SK-MEL-5 (cell line): ENCODE results near the gene SPA17. TPM values are rescaled to one million over a fixed set of nuclear protein-coding genes. Genes with fewer than 3 reads are reported as not detected.

Experiments
- DNase-seq: peaks from one replicate; pipeline ENCODE4 v3.0.0-alpha.2; 2016; ENCODE audit warnings: low read depth, low spot score
- in situ Hi-C: cut with HindIII; loops from 2 replicates; pipeline ENCODE4 v1.10.0; 2016; ENCODE audit warnings: low sequenced_read_pairs, high pct_unique_total_duplicates, low pct_unique_long_range_greater_than_20kb
- total RNA-seq: library from RNA; depleted of rRNA; stranded (reverse); fragments of >200 nt; shearing (Covaris generic); gene quantifications from 2 replicates; pipeline ENCODE4 v1.2.3, GENCODE V29; 2014

Gene SPA17
- total RNA-seq, 1 experiment from 2014 or later, result 7.9 TPM

GRCh38 chr11:124657904-124658303 lies 15.8 kb upstream of the SPA17 start:
- in situ Hi-C loops, result no loop called here
- no peak for DNase-seq

DNA sequence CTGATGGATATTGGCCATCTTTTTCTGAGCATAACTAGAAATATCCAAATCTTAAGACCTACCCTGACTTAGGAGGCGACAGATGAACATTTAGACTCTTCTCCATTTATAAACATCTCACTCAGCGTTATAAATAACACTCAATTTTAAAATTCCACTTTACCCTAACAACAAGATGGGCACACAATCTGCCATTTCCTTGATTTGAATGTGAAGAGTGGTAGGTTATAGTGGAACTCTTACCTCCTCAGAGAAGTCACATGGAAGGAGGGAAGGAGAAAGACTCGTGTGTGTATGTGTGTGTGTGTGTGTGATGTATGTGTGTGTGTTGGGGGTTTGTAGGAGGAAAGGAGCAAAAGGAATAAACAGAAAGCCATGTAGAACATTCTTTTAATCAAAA lies 15.2 kb upstream of the SPA17 start:
- in situ Hi-C loops, result no loop called here
- DNase-seq, result no peak

DNA sequence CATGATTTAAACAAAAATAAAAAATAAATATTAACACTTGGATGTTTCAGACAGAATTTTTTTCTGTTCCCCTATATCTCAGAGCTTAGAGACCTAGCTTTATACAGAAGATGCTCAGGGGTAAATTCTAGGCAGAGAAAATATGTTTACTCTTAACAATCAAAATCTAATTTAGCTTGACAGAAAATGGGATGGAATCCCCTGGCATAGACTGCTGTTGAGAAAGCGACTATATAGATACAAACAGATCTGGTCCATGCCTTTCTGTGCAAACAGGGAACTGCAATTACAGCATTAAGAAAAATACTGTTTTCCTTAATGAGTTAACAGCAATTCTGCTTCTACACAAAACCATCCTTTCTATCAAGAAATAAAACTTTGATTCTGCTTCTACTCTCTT lies 14.7 kb upstream of the SPA17 start:
- in situ Hi-C loops, result no loop called here
- no peak for DNase-seq

- in situ Hi-C loops, result no loop called here
- DNase-seq, result no peak
Measured at GRCh38 chr11:124661553-124661952, 12.2 kb upstream of the SPA17 start.

GRCh38 chr11:124662106-124662505 lies 11.6 kb upstream of the SPA17 start:
- DNase-seq, result no peak
- in situ Hi-C loops, result no loop called here

GRCh38 chr11:124663861-124664260 lies 9.8 kb upstream of the SPA17 start:
- no peak for DNase-seq
- in situ Hi-C loops, result no loop called here

GRCh38 chr11:124667601-124668000 lies 6.1 kb upstream of the SPA17 start:
- in situ Hi-C loops, result no loop called here

DNA sequence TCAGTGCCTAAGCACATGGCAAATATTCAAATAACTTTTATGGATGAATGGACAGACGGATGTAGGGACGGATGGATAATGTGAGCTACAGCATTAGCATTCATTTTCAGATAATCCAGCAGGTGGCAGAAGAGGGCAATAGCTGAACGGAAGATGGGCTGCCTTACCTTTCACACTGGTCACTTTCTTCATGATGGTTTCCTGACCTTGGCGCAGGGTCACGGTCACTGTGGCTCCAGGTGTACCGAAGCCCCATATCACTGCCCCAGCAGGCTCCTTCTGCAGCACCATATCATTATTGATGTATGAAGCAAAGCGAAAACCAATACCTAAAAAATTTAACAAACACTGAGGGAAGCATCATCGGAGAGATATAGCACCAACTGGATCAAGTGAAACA lies 4.5 kb upstream of the SPA17 start:
- DNase-seq, result peak; percentile 53
- in situ Hi-C loops, result no loop called here

More at GRCh38 chr11:124667601-124668000, 6.1 kb upstream of the SPA17 start:
- no peak for DNase-seq

DNA sequence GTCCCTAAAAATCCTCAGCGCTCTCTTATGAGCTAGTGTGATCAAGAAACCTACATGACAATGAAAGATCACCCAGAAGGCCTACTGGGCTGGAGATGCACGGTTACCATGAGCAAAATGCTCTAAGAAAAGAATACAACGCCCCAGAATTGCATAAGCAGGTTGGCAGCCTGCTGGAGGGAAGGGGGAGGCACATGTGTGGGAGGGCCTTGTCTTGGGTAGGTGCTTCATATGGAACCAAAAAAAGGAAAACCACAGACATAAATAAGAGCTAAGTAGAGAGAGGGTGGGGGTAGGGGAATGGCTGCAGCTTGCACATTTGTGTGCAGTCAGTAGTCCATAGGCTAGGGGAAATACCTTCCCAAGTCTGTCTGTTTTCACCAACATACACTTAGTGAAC lies 3.0 kb upstream of the SPA17 start:
- DNase-seq, result no peak
- in situ Hi-C loops, result no loop called here

- in situ Hi-C loops, result no loop called here
- DNase-seq, result no peak
Measured at GRCh38 chr11:124672536-124673215, 1.0 kb upstream of the SPA17 start.

- in situ Hi-C loops, result no loop called here
- no peak for DNase-seq
Measured at GRCh38 chr11:124674168-124674517, 439 bp downstream of the SPA17 start.

DNA sequence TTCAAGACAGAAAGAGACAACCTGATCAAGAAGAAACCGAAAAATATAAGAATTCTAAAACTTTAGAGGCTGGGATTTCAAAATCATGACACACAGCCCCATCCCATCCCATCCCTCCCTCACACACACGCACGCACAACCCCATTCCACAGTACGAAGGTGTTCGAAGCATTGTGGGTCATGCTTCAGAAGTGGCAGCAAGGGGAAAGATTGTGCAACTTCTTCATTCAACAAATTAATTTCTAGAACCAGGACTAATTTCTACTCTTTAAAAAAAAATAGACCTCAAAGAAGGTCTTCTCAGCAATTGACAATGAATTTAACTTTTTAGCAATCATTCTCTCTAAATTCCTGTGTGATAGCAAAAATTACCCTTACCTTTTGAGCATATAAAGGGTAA lies 867 bp downstream of the SPA17 start:
- in situ Hi-C loops, result no loop called here

GRCh38 chr11:124676386-124676785 lies 2.7 kb downstream of the SPA17 start:
- DNase-seq, result peak; percentile 3
- in situ Hi-C loops, result no loop called here

More for the DNA sequence above, 867 bp downstream of the SPA17 start:
- DNase-seq, result no peak

GRCh38 chr11:124678416-124678815 lies 4.7 kb downstream of the SPA17 start:
- no peak for DNase-seq
- in situ Hi-C loops, result no loop called here

- no peak for DNase-seq
- in situ Hi-C loops, result no loop called here
Measured at GRCh38 chr11:124681421-124681820, 7.7 kb downstream of the SPA17 start.

DNA sequence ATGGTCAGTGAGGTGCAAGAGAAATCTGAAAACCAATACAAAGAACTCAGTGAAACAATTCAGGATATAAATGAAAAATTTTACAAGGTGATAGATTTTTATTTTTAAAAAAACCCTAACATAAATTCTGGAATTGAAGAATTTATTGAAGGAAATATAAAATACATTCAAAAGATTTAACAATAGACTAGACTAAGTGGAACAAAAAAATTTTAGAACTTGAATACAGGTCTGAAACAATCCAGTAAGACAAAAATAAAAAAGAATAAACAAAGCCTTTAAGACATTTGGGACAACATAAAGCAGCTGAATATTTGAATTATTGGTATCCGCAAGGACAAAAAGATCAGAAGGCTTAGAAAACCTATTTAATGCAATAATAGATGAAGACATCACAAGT lies 8.7 kb downstream of the SPA17 start:
- DNase-seq, result no peak
- in situ Hi-C loops, result no loop called here

DNA sequence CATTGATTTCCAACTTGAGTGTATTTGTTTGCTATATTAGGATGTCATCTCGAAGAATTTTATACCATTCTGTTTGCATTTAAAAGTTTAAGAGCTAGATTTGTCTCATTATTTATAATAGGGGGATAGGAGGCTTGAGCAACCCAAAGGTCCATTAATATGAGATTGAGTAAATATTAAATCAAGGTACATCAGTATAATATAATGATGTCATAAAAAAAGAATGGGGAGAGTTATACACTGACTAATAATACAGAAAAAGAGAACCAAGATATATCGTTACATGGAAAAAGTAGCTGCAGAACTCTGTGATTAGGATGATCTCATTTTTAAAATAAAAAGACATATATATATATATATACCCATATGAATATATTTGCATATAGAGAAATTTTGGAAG lies 19.4 kb downstream of the SPA17 start:
- DNase-seq, result no peak
- in situ Hi-C loops, result no loop called here

DNA sequence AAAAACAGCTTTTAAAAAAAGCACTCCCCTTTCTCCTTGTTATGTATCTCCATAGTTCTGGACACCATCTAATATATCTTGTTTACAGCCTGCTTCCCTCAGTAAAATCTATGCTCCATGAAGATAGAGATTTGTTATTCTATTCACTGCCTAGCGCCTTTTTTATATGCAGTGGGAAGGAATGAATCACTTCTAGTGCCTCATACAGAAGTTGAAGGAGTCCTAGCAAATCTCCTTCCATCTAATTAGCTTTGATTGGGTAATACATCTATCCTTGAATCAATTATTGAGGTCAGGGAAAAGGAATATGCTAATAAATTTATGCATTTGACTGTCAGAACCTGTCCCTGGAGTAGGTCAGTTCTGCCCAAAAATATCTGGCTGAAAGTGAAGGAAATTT lies 25.8 kb downstream of the SPA17 start:
- no peak for DNase-seq
- in situ Hi-C loops, result no loop called here

- in situ Hi-C loops, result no loop called here
Measured at GRCh38 chr11:124700028-124700427, 26.3 kb downstream of the SPA17 start.

DNA sequence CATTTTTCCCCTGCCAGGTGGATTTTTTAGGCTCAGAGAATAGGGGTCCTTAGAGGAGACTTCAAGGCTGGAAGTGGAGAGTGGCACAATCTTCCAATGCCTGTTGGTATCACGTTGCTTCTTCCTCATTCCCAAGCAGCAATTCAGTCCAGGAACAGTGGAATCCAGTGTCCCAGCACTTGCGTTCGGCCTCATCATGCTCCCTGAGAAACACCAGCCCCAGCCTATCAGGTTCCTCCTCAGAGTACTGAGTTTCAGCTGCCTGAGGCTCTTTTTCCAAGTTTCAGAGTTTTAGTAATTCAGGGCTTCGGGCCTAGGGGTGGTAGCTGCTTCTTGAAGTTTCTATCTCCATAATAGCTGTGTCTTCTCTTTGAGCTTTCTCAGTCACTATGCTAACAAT lies 34.1 kb downstream of the SPA17 start:
- in situ Hi-C loops, result no loop called here
- peak; percentile 5 for DNase-seq

More at GRCh38 chr11:124700028-124700427, 26.3 kb downstream of the SPA17 start:
- DNase-seq, result no peak
